GOT3 (cell line): ENCODE measurements around the gene RINL.
A peak's percentile ranks its signal among the peaks of the same experiment; 100 is the strongest.

Experiments used
- DNase-seq: peaks from one replicate; lab custom pipeline; 2025; ENCODE audit warnings: mixed read lengths; lab: John Stamatoyannopoulos, UW

RINL gene

GRCh38 chr19:38849147-38849859 is 28.8 kb downstream of the RINL start:
- peak; percentile 77 for DNase-seq

GRCh38 chr19:38848299-38849146 is 29.6 kb downstream of the RINL start:
- DNase-seq: no peak

- DNase-seq: no peak
Observed at GRCh38 chr19:38846097-38846496, 32.0 kb downstream of the RINL start.

- DNase-seq: no peak
Observed at GRCh38 chr19:38845374-38846024, 32.6 kb downstream of the RINL start.

GRCh38 chr19:38844093-38844686 is 33.9 kb downstream of the RINL start:
- no peak for DNase-seq

- no peak for DNase-seq
Observed at GRCh38 chr19:38843175-38843758, 34.8 kb downstream of the RINL start.

GRCh38 chr19:38842439-38843174 is 35.5 kb downstream of the RINL start:
- DNase-seq: no peak

- no peak for DNase-seq
Observed at GRCh38 chr19:38841787-38842438, 36.2 kb downstream of the RINL start.

GRCh38 chr19:38841180-38841766 is 36.8 kb downstream of the RINL start:
- DNase-seq: no peak

GRCh38 chr19:38840583-38840968 is 37.5 kb downstream of the RINL start:
- DNase-seq: no peak

GRCh38 chr19:38839816-38840582 is 38.1 kb downstream of the RINL start:
- no peak for DNase-seq

- DNase-seq: no peak
Observed at GRCh38 chr19:38838986-38839761, 38.9 kb downstream of the RINL start.

- DNase-seq: no peak
Observed at GRCh38 chr19:38838208-38838985, 39.7 kb downstream of the RINL start.

GRCh38 chr19:38837656-38838121 is 40.4 kb downstream of the RINL start:
- no peak for DNase-seq

- DNase-seq: no peak
Observed at GRCh38 chr19:38836983-38837626, 41.0 kb downstream of the RINL start.

GRCh38 chr19:38836159-38836982 is 41.7 kb downstream of the RINL start:
- no peak for DNase-seq
